GM03348 (cell line): ENCODE data around the gene SLC29A1.

Source experiments
- DNase-seq: peaks from one replicate; pipeline ENCODE4 v3.0.0; 2012; ENCODE audit warnings: low spot score

Gene SLC29A1

GRCh38 chr6:44237021-44237812, 13.8 kb downstream of the SLC29A1 start:
- peak; percentile 93 for DNase-seq

GRCh38 chr6:44237813-44238433, 14.5 kb downstream of the SLC29A1 start:
- peak; percentile 91 for DNase-seq

DNA sequence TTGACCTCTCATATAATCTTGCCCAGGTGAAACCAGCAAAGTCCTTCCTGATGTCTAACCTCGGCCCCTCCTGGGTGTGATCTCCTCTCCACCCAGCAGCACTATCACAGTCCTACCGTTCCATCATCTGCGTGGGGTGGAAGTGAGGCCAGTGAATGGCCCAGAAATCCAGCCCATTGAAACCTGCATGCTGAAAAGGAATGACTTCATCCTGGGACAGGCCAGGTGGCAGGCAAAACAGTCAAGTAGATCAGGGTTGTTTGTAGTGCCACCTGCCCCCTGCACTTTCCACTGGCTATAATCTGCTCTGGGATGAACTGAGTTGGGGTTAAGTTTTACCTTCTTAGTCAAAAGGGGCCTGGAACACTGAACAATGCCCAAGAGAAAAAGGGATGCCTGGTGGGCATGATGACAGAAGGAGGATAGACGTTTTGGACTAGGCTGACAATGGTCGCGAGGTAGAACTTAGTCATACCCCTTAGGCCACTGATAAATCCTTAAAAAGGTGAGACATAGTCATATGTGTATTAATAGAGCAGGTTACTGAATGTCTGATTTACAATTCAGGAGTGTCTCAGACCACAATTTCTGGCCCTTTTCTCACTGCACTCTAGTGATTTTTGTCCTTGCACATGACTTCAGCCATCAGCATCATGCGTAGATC, 15.4 kb downstream of the SLC29A1 start:
- DNase-seq = no peak

DNA sequence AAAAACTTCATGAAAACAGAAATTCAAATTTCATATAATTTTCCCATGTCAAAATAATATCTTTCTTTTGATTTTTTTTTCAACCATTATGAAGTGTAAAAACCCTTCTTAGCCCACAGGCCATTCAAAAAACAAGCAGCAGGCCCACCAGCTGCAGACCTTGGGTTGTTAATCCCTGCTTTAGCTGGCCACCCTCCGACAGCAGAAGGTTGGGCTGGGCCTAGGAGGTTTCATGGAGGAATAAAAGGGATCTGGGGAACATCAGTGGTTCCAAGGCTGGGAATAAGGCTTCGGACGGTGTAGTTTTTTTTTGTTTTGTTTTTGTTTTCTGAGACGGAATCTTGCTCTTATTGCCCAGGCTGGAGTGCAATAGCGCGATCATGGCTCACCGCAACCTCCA, 19.9 kb downstream of the SLC29A1 start:
- DNase-seq = no peak

GRCh38 chr6:44245391-44245911, 22.1 kb downstream of the SLC29A1 start:
- DNase-seq = no peak

GRCh38 chr6:44245912-44246662, 22.7 kb downstream of the SLC29A1 start:
- DNase-seq = peak; percentile 93

DNA sequence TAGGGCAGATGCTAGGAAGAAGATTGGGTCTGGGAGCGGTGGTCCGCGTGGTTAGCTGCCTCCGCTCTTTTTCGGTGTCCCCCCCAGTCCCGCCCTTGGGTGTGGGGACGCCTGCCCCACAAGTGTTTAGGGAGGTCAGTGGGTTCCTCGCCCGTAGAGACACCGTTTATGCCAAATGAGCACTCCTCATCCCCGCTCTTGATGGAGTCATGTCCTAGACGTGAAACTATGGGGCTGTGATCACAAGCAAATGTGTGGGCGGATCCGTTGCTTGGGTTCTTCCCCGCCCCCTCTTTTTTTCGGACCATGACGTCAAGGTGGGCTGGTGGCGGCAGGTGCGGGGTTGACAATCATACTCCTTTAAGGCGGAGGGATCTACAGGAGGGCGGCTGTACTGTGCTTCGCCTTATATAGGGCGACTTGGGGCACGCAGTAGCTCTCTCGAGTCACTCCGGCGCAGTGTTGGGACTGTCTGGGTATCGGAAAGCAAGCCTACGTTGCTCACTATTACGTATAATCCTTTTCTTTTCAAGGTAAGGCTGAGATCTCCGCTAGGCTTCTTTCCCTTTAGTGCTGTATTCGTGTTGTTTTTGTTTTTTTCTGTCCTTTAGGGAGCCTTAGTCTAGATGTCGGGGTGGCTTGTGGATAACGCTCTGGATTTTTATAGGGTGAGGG, 23.4 kb downstream of the SLC29A1 start, which contains the start of gene HSP90AB1:
HSP90AB1 (plus strand) TSS at position 439 of the 675 bp plus-strand sequence. CDS start 1,529 bp downstream, outside the sequence.
- DNase-seq = peak; percentile 93

GRCh38 chr6:44247338-44248302, 24.2 kb downstream of the SLC29A1 start:
- DNase-seq = peak; percentile 69

GRCh38 chr6:44248579-44248978, 25.2 kb downstream of the SLC29A1 start:
- DNase-seq = no peak

- no peak for DNase-seq
Observed at GRCh38 chr6:44249082-44249748, 25.8 kb downstream of the SLC29A1 start.

- DNase-seq = no peak
Observed at GRCh38 chr6:44250067-44250717, 26.8 kb downstream of the SLC29A1 start.

- no peak for DNase-seq
Observed at GRCh38 chr6:44250718-44251123, 27.3 kb downstream of the SLC29A1 start.

DNA sequence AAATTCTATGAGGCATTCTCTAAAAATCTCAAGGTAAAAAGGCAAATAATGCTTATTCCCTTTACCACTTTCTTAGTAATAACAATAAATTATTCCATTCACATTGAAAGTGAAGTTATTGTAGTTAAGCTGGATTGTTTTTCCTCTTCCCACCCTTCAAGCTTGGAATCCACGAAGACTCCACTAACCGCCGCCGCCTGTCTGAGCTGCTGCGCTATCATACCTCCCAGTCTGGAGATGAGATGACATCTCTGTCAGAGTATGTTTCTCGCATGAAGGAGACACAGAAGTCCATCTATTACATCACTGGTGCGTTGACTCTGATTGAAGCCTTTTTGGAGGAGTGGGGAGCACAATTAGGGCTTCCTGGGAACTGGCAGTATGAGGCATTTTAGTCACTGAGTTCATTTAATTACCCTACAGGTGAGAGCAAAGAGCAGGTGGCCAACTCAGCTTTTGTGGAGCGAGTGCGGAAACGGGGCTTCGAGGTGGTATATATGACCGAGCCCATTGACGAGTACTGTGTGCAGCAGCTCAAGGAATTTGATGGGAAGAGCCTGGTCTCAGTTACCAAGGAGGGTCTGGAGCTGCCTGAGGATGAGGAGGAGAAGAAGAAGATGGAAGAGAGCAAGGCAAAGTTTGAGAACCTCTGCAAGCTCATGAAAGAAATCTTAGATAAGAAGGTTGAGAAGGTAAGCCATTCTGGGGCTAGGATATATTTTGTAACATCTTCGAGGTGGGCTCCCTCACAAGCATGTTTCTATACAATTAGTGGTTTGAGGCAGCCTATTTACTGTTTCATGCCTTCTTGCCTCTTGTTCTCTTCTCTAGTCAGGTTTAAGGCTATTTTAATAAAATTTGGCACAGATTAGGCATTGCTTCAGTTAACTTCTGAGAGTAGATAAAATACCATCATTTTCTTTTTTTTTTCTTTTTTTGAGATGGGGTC, 28.5 kb downstream of the SLC29A1 start:
- DNase-seq = no peak

DNA sequence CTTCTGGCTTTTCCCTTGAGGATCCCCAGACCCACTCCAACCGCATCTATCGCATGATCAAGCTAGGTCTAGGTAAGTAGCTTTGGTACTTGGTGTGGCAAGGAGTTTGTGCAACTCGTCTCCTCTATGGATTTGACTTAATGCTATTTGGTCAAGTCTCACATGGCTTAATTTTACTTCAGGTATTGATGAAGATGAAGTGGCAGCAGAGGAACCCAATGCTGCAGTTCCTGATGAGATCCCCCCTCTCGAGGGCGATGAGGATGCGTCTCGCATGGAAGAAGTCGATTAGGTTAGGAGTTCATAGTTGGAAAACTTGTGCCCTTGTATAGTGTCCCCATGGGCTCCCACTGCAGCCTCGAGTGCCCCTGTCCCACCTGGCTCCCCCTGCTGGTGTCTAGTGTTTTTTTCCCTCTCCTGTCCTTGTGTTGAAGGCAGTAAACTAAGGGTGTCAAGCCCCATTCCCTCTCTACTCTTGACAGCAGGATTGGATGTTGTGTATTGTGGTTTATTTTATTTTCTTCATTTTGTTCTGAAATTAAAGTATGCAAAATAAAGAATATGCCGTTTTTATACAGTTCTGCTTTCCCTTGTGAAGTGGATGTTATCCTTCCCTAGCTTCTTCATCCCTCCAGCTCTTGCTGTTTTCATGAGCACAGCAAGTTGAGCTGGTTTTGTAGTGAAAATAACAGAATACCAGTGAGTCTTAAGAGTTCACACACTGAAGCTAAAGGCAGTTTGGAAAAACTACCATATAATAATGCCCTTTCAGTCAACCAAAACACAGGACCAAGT, 30.1 kb downstream of the SLC29A1 start:
- DNase-seq = no peak

GRCh38 chr6:44254191-44255104, 31.1 kb downstream of the SLC29A1 start:
- no peak for DNase-seq
